HepG2 (cell line): ENCODE measurements around the gene DHX8. TPM values are rescaled to one million over a fixed set of nuclear protein-coding genes. Genes with fewer than 3 reads are reported as not detected.

Experiments used
- BRCA1 ChIP-seq: sonication (generic); formaldehyde crosslinking; IDR thresholded peaks from 2 replicates; pipeline ENCODE4 v1.4.0; 2020; ENCODE audit warnings: missing genetic modification reagents
- HIVEP1 ChIP-seq: sonication (generic); formaldehyde crosslinking; IDR thresholded peaks from 2 replicates; pipeline ENCODE4 v1.4.0; 2020; ENCODE audit warnings: mild to moderate bottlenecking, missing genetic modification reagents
- KAT8 ChIP-seq: IDR thresholded peaks from 2 replicates; pipeline ENCODE4 v1.6.1; 2016; ENCODE audit warnings: missing genetic modification reagents, missing compliant biosample characterization
- KDM1A ChIP-seq: IDR thresholded peaks from 2 replicates; pipeline ENCODE4 v1.6.1; 2016; ENCODE audit warnings: missing compliant biosample characterization
- MED8 ChIP-seq: sonication (generic); formaldehyde crosslinking; IDR thresholded peaks from 2 replicates; pipeline ENCODE4 v1.8.1; 2023; ENCODE audit warnings: mild to moderate bottlenecking, missing genetic modification reagents; ENCODE audit not compliant: insufficient replicate concordance
- MEF2D ChIP-seq: sonication (generic); formaldehyde crosslinking; IDR thresholded peaks from 2 replicates; pipeline ENCODE4 v1.5.1; 2020; ENCODE audit warnings: mild to moderate bottlenecking, missing genetic modification reagents
- NPAS2 ChIP-seq: sonication (generic); formaldehyde crosslinking; IDR thresholded peaks from 2 replicates; pipeline ENCODE4 v1.8.0; 2022; ENCODE audit warnings: mild to moderate bottlenecking, missing genetic modification reagents, borderline replicate concordance
- SNRNP70 ChIP-seq: fragments of 200-400 bp; formaldehyde crosslinking; IDR thresholded peaks from 2 replicates; pipeline ENCODE4 v1.6.1; 2017; ENCODE audit warnings: mild to moderate bottlenecking, low read depth, low read length, moderate library complexity
- ZFP62 ChIP-seq: sonication (generic); formaldehyde crosslinking; IDR thresholded peaks from 2 replicates; pipeline ENCODE4 v1.4.0; 2020; ENCODE audit warnings: missing genetic modification reagents
- ZNF33B ChIP-seq: sonication (generic); formaldehyde crosslinking; IDR thresholded peaks from 2 replicates; pipeline ENCODE4 v1.5.1; 2020; ENCODE audit warnings: mild to moderate bottlenecking, missing genetic modification reagents
- ZNF430 ChIP-seq: sonication (generic); formaldehyde crosslinking; IDR thresholded peaks from 2 replicates; pipeline ENCODE4 v1.9.0; 2021; ENCODE audit warnings: mild to moderate bottlenecking, missing genetic modification reagents
- ZNF674 ChIP-seq: sonication (generic); formaldehyde crosslinking; IDR thresholded peaks from 2 replicates; pipeline ENCODE4 v1.5.0; 2020; ENCODE audit warnings: low read depth, mild to moderate bottlenecking, missing genetic modification reagents
- ZNF883 ChIP-seq: sonication (generic); formaldehyde crosslinking; IDR thresholded peaks from 2 replicates; pipeline ENCODE4 v1.5.1; 2020; ENCODE audit warnings: mild to moderate bottlenecking, missing genetic modification reagents; ENCODE audit errors: not compliant biosample characterization
- polyA plus RNA-seq, 8 experiments: library from polyadenylated mRNA; depleted of rRNA in 3 of 8; stranded (reverse) in 7 of 8; unstranded in 1 of 8; fragments of >200 nt; fragmentation: Illumina TruSeq in 4 of 8; extraction: Trizol in 4 of 8; gene quantifications; 2 replicates each; pipeline versions ENCODE4 v1.2.1 to v1.2.3, GENCODE V29; 2011 to 2016; ENCODE audit warnings: low read depth in 4 of 8, missing spikeins in 1 of 8, mixed read lengths in 1 of 8; ENCODE audit not compliant: insufficient read depth in 1 of 8
- total RNA-seq, 5 experiments: library from RNA; depleted of rRNA; stranded (reverse); fragments of >200 nt; fragmentation: Illumina TruSeq; extraction: Trizol; gene quantifications; 2 replicates each; pipeline ENCODE4 v1.2.3, GENCODE V29; 2016; ENCODE audit warnings: low read depth in 1 of 5
- TF ChIP-seq, protein P1 (sequence below): sonication (generic); formaldehyde crosslinking; IDR thresholded peaks from 2 replicates; pipeline ENCODE4 v1.5.0; 2020; ENCODE audit warnings: missing genetic modification reagents, mild to moderate bottlenecking, borderline replicate concordance
- TF ChIP-seq, protein P2 (sequence below), 2 experiments: sonication (generic) in 1 of 2; formaldehyde crosslinking in 1 of 2; IDR thresholded peaks; 2 replicates each; pipeline versions ENCODE4 v1.5.1 to v1.6.1; 2011 to 2020; ENCODE audit warnings: borderline replicate concordance in 1 of 2, low read depth in 1 of 2, low read length in 1 of 2, mild to moderate bottlenecking in 1 of 2, missing genetic modification reagents in 1 of 2, moderate library complexity in 1 of 2
- TF ChIP-seq, protein P3 (sequence below): IDR thresholded peaks from 2 replicates; pipeline ENCODE4 v1.6.1; 2016; ENCODE audit warnings: low read depth, control low read depth
- TF ChIP-seq, protein P4 (sequence below): sonication (generic); formaldehyde crosslinking; IDR thresholded peaks from 2 replicates; pipeline ENCODE4 v1.8.0; 2022; ENCODE audit warnings: mild to moderate bottlenecking, missing genetic modification reagents; ENCODE audit not compliant: insufficient replicate concordance
- TF ChIP-seq, protein P5 (sequence below): IDR thresholded peaks from 2 replicates; pipeline ENCODE4 v1.6.1; 2016; ENCODE audit warnings: missing genetic modification reagents, missing compliant biosample characterization
- TF ChIP-seq, protein P6 (sequence below): sonication (generic); formaldehyde crosslinking; IDR thresholded peaks from 2 replicates; pipeline ENCODE4 v1.5.0; 2020; ENCODE audit warnings: mild to moderate bottlenecking, missing genetic modification reagents

The DHX8 gene
- total and polyA plus RNA-seq, 2 of the 13 experiments (the other 11 are each of a cell fraction or from before 2014, with no cell fraction given) = 24.8 to 48.9 TPM

DNA sequence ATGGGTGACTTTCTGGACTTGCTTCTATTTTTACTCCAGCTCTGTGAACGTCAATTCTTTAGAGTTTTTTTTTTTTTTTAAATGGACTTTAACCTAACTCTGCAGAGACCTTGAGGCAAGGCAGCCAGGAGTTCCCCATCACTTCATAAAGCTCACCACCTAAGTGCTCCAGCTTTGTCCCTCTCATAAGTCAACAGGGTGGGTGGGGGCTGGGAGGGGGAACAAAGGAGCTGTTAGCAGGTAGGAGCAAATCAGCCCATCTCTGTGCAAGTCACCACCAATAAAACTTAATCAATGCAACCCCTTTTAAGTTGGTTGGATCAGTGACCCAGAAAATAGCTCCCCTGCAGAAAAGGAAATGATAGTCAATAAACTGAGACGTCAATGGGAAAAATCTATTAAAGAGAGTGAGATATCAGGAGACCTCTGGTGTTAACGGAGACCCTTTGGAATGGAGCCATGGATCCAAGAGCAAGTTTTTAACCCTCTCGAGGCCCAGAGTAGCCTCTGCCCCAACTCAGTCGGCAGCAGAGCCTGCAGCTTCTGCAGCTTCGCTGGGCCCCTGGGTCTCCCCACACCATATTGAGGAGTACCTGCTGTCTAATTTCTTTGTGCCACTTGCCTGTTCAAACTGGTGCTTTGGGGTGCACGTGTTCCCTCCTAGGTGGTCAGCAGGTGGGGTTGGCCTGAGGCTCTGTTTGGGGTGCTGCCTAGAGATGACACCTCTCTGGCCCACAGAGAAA, 90.0 kb downstream of the DHX8 start (continued):
- TF ChIP-seq, protein P1, sequence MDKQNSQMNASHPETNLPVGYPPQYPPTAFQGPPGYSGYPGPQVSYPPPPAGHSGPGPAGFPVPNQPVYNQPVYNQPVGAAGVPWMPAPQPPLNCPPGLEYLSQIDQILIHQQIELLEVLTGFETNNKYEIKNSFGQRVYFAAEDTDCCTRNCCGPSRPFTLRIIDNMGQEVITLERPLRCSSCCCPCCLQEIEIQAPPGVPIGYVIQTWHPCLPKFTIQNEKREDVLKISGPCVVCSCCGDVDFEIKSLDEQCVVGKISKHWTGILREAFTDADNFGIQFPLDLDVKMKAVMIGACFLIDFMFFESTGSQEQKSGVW (CRISPR knock-in tag) = no peak
- TF ChIP-seq SNRNP70 (no peak), HIVEP1 (CRISPR knock-in tag) (peak; percentile 49; the same call in 1 of the 2 replicates), NPAS2 (CRISPR knock-in tag) (no peak), ZFP62 (no peak), KAT8 (CRISPR knock-in tag) (peak; percentile 19; the same call in 1 of the 2 replicates), MED8 (peak; percentile 37), ZNF430 (CRISPR knock-in tag) (0 out of 2 replicates have a peak, but pooled peaks have one; percentile 37), KDM1A (peak; percentile 40; the same call in 1 of the 2 replicates), BRCA1 (no peak; the same call in 1 of the 2 replicates), MEF2D (CRISPR knock-in tag) (peak; percentile 93), ZNF33B (CRISPR knock-in tag) (0 out of 2 replicates have a peak, but pooled peaks have one; percentile 37), ZNF674 (CRISPR knock-in tag) (no peak), ZNF883 (peak; percentile 41)
- TF ChIP-seq, protein P2, sequence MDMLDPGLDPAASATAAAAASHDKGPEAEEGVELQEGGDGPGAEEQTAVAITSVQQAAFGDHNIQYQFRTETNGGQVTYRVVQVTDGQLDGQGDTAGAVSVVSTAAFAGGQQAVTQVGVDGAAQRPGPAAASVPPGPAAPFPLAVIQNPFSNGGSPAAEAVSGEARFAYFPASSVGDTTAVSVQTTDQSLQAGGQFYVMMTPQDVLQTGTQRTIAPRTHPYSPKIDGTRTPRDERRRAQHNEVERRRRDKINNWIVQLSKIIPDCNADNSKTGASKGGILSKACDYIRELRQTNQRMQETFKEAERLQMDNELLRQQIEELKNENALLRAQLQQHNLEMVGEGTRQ (IDR thresholded peaks at IDR 0.05; ENCODE audit: low read depth, low read length) = no peak
- TF ChIP-seq, protein P2 (CRISPR knock-in tag; IDR thresholded peaks at IDR 0.05; ENCODE audit: borderline replicate concordance) = no peak
- TF ChIP-seq, protein P3, sequence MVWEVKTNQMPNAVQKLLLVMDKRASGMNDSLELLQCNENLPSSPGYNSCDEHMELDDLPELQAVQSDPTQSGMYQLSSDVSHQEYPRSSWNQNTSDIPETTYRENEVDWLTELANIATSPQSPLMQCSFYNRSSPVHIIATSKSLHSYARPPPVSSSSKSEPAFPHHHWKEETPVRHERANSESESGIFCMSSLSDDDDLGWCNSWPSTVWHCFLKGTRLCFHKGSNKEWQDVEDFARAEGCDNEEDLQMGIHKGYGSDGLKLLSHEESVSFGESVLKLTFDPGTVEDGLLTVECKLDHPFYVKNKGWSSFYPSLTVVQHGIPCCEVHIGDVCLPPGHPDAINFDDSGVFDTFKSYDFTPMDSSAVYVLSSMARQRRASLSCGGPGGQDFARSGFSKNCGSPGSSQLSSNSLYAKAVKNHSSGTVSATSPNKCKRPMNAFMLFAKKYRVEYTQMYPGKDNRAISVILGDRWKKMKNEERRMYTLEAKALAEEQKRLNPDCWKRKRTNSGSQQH (CRISPR knock-in tag) = no peak
- TF ChIP-seq, protein P4, sequence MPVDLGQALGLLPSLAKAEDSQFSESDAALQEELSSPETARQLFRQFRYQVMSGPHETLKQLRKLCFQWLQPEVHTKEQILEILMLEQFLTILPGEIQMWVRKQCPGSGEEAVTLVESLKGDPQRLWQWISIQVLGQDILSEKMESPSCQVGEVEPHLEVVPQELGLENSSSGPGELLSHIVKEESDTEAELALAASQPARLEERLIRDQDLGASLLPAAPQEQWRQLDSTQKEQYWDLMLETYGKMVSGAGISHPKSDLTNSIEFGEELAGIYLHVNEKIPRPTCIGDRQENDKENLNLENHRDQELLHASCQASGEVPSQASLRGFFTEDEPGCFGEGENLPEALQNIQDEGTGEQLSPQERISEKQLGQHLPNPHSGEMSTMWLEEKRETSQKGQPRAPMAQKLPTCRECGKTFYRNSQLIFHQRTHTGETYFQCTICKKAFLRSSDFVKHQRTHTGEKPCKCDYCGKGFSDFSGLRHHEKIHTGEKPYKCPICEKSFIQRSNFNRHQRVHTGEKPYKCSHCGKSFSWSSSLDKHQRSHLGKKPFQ (CRISPR knock-in tag) = no peak
- TF ChIP-seq, protein P5, sequence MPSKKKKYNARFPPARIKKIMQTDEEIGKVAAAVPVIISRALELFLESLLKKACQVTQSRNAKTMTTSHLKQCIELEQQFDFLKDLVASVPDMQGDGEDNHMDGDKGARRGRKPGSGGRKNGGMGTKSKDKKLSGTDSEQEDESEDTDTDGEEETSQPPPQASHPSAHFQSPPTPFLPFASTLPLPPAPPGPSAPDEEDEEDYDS (CRISPR knock-in tag) = peak; percentile 34; the same call in 1 of the 2 replicates
- TF ChIP-seq, protein P6, sequence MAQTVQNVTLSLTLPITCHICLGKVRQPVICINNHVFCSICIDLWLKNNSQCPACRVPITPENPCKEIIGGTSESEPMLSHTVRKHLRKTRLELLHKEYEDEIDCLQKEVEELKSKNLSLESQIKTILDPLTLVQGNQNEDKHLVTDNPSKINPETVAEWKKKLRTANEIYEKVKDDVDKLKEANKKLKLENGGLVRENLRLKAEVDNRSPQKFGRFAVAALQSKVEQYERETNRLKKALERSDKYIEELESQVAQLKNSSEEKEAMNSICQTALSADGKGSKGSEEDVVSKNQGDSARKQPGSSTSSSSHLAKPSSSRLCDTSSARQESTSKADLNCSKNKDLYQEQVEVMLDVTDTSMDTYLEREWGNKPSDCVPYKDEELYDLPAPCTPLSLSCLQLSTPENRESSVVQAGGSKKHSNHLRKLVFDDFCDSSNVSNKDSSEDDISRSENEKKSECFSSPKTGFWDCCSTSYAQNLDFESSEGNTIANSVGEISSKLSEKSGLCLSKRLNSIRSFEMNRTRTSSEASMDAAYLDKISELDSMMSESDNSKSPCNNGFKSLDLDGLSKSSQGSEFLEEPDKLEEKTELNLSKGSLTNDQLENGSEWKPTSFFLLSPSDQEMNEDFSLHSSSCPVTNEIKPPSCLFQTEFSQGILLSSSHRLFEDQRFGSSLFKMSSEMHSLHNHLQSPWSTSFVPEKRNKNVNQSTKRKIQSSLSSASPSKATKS (CRISPR knock-in tag) = 0 out of 2 replicates have a peak, but pooled peaks have one; percentile 78
